ENCODE data around the gene SLC6A7. TPM values are rescaled to one million over a fixed set of nuclear protein-coding genes. Genes with fewer than 3 reads are reported as not detected.
A peak's percentile ranks its signal among the peaks of the same experiment; 100 is the strongest.

The SLC6A7 gene
- not detected for total RNA-seq

DNA sequence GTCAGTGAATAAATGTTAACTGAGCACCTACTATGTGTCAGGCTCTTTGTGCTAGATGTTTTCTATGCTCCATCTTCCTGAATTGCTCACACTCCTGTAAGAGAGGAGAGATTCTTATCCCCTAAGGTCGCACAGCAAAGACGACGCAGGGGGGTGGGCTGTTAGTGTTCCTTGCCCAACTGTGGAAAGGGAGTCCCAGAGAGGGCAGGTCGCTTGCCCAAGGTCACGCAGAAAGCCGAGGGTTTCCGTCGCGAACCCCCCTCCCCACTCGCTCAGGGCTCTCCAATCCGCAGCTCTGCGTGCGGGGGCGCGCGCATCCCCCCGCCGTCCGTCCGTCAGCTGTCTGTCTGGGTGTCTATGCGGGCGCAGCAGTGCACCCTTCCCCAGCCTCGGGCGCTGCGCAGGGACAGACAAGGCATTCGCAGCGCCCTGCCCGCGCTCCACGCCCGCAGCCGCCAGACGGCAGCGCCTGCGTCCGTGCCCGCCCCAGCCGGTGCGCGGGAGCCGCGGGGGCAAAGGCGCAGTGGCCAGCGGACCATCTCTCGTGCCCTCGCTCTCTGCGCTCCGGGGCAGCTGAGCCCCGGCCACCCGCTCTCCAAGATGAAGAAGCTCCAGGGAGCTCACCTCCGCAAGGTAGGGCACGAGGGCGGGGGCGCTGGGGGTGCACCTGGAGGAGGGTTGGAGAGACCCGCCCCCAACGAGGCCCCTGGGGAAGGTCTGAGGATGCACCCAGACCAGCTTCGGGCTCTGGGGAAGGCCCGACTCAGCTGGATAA is at the start of gene SLC6A7:
SLC6A7 (plus strand) TSS at position 335 of the 775 bp plus-strand sequence; CDS start at position 601, 266 bp downstream.
- Mint-ChIP-seq H3K4me1 (no peaks in the 10 kb centered on the region), H3K36me3 (ENCODE audit: low read depth) (no peaks in the 10 kb centered on the region), H3K27me3 (peaks cover 43% of the 10 kb centered on the region), H3K9me3 (no peaks in the 10 kb centered on the region), H3K4me3 (no peak within 1 kb of the TSS), H3K27ac (no peak within 1 kb of the TSS)
- CTCF ChIA-PET: interaction anchor here (1.0 kb wide), 1 partner anchor 14 kb away, joined by 3 read pairs; no protein-coding TSS in a partner anchor
- no peak for DNase-seq
- POLR2A ChIA-PET: no interaction called here

DNA sequence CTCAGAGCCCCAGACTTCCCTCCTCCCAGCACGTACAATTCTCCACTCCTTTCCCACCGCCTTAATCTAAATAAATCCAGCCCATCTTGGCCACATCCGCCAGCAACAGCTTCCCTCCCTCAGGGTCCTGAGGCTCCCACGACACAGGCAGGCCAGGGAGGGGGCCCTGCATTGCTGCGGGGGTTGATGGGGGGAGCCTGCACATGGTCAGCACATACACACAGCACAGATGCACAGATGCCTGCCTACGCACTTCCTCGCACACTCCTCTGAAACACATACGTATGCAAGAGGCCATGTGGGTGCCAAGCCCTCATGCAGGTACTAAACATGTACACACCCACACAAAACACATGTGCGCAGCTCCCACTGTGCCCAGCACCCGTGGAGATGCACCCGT is 49.0 kb upstream of the SLC6A7 start:
- Mint-ChIP-seq H3K9me3 (no peaks in the 10 kb centered on the region), H3K4me3 (no peak overlapping the region), H3K27me3 (no peaks in the 10 kb centered on the region), H3K36me3 (ENCODE audit: low read depth) (no peaks in the 10 kb centered on the region), H3K4me1 (peaks cover 11% of the 10 kb centered on the region), H3K27ac (no peak overlapping the region)
- POLR2A ChIA-PET: no interaction called here
- CTCF ChIA-PET: interaction anchor here (2.8 kb wide), 1 partner anchor 9 kb away, joined by 9 read pairs; no protein-coding TSS in a partner anchor
- no peak for DNase-seq

DNA sequence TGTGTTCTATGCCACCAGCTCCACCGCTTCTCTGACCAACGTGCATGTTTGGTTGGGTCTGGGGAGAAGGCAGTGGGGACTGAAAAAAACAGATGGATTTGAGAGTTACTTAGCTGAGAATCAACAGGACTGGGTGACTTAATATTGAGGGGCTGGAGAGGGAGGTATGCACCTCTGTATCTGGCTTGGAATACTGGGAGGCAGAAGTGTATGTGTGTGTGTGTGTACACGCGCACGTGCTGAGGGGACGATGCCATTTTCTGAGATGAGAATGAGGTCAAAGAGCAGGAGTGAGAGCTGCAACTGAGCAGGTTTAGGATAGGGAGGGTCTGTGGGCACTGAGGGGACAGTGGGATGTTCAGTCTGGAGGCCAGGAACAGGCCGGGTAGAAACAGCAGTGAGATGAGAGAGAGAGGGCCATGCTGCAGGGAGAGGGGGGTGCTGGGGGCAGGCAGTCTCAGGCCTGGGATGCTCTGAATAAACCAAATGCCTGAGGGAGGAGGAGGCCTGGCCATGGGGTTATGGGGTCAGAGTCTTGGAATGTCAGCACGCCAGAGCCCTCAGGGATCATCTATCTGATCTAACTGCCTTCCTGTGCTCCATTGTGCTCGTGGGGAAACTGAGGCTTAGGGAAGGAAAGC is 48.2 kb upstream of the SLC6A7 start:
- Mint-ChIP-seq H3K9me3 (no peaks in the 10 kb centered on the region), H3K36me3 (ENCODE audit: low read depth) (no peaks in the 10 kb centered on the region), H3K4me1 (peaks cover 11% of the 10 kb centered on the region), H3K27ac (no peak overlapping the region), H3K27me3 (no peaks in the 10 kb centered on the region), H3K4me3 (no peak overlapping the region)
- CTCF ChIA-PET: no interaction called here
- POLR2A ChIA-PET: no interaction called here
- DNase-seq: no peak

DNA sequence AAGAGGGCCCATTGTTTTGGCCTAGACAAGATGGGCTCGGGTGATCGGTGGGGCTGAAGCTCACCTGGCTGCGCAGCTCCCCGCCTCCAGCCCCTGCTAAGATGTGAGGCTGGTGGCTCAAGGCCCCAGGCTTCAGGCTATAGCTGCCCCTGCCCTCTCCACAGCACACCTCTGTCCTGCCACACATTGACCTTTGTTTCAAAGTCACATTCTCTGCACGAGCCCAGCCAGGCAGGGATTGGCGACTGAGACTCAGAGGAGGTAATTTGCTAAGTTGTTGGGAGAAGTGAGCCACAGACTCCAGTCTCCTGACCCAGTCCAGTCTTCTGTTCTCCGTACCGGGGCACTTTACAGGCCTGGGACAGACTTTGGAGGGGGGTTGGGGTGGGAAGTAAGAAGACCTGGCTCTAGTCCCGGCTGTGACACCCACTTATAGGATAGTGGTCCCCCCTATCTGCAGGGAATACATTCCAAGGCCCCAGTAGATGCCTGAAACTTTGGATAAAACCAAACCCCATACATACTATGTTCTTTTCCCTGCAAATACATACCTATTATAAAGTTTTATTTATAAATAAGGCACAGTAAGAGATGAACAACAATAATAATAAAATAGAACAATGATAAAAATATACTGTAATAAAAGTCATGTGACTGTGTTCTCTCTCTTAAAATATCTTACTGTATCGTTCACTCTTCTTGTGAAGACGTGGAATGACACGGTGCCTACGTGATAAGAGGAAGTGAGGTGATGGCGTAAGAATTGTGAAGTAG is 47.5 kb upstream of the SLC6A7 start:
- ChIA-PET POLR2A (no interaction called here), CTCF (no interaction called here)
- no peaks in the 10 kb centered on the region for H3K27me3 Mint-ChIP-seq
- peaks cover 11% of the 10 kb centered on the region for H3K4me1 Mint-ChIP-seq
- no peak overlapping the region for H3K4me3 Mint-ChIP-seq
- no peak for DNase-seq
- no peaks in the 10 kb centered on the region for H3K36me3 Mint-ChIP-seq (ENCODE audit: low read depth)
- no peak overlapping the region for H3K27ac Mint-ChIP-seq
- no peaks in the 10 kb centered on the region for H3K9me3 Mint-ChIP-seq

DNA sequence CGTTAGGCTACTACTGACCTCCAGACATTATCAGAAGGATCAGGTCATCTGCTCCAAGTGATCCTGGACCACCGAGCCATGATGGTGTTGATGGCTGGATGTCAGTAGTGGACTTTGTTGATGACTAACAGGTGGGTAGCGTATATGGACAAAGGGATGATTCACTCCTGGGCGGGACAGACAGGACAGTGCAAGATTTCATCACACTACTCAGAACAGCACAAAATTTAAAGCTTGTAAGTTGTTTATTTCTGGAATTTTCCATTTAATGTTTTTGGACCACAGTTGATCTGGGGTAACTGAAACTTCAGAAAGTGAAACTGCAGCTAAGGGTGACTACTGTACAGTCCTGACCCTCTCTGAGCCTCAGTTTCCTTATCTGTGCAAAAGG is 46.9 kb upstream of the SLC6A7 start:
- no peaks in the 10 kb centered on the region for H3K36me3 Mint-ChIP-seq (ENCODE audit: low read depth)
- peaks cover 11% of the 10 kb centered on the region for H3K4me1 Mint-ChIP-seq
- no peak overlapping the region for H3K4me3 Mint-ChIP-seq
- POLR2A ChIA-PET: no interaction called here
- no peak overlapping the region for H3K27ac Mint-ChIP-seq
- no peaks in the 10 kb centered on the region for H3K9me3 Mint-ChIP-seq
- no peaks in the 10 kb centered on the region for H3K27me3 Mint-ChIP-seq
- CTCF ChIA-PET: no interaction called here
- DNase-seq: no peak

DNA sequence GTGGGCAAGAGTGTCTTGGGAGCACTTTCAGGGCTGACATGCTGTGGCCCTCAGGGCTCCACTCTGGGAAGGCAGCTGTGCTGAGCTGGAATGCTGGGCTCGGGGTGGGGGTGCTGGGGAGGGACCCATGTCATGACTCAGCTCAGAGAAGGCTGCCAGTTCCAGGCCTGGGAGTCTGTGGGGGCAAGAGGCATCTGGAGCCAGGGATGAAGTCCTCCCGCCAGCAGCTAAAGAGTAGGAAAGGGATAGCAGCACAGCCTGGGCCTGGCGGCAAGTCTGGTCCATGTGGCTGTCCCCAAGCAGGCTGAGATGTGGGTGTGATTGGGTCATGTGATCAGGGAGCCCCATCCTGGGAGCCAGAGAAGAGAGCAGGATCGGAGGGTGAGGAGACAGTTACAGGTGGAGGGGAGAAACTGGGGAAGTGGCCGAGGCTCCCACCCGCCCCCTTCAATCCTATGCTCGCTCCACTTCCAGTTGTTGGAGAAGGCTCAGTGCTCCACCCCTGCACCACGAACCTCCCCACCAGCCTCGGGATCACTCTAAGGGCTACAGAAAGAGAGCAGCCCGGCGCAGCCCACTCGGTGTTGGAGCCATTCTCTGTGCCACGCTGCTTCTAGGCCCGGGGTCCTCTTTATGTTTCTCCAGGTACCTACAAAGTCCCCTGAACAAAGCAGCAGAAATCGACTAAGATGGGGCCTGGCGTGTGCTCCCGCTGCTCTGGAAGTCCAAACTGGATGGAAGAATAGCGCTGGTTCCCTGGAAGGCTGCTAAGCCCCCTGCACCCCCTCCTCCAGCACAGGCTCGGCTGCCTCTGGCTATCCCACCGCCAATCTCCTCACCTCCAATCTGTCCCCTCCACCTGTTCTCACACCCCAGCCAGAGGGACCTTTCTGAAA is 46.3 kb upstream of the SLC6A7 start:
- no peak for DNase-seq
- Mint-ChIP-seq H3K27me3 (no peaks in the 10 kb centered on the region), H3K4me1 (peaks cover 16% of the 10 kb centered on the region), H3K4me3 (no peak overlapping the region), H3K36me3 (ENCODE audit: low read depth) (no peaks in the 10 kb centered on the region), H3K9me3 (no peaks in the 10 kb centered on the region), H3K27ac (no peak overlapping the region)
- CTCF ChIA-PET: no interaction called here
- POLR2A ChIA-PET: no interaction called here

DNA sequence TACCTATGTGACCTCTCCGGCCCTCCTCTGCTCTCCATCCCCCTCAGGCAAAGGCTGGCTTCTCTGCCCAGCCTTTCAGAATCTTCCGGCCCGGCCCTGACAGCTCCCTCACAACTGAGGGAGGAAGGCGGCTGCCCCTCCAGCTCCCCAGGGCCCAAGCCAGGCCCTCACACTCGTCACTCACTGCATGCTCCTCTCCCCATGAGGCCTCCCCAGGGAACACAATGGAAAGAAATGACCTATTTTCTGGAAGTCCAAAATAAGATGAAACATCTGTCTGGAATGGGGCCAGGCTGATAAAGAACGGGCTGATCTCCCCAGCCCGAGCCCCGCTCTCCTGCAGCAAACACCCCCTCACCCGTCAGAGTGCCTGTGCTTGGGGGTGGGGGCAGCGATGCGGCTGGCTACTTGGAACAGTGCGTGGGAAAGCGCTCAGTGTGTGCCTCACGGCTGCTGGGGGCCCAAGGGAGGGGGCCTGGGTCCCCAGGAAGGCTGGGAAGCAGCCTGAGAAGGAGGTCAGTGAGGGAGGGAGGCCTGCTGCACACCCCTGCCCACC is 45.5 kb upstream of the SLC6A7 start:
- no peak overlapping the region for H3K27ac Mint-ChIP-seq

DNA sequence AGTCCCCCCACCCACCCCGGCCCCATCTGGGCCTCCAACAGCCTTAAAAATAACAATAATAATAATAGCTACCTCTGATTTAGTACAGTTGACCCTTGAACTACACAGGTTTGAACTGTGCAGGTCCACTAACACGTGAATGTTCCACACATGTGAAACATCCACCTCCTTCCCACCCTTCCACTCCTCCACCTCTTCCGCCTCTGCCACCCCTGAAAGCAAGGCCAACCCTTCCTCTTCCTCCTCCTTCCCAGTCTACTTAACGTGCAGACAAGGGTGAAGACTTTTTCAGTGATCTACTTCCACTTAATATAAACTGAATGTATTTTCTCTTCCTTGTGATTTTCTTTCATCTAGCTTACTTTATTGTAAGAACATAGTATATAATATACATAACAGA is 45.0 kb upstream of the SLC6A7 start:
- Mint-ChIP-seq H3K27ac (no peak overlapping the region), H3K27me3 (no peaks in the 10 kb centered on the region), H3K36me3 (ENCODE audit: low read depth) (no peaks in the 10 kb centered on the region), H3K4me3 (no peak overlapping the region), H3K9me3 (no peaks in the 10 kb centered on the region), H3K4me1 (peaks cover 29% of the 10 kb centered on the region)
- no peak for DNase-seq
- ChIA-PET POLR2A (no interaction called here), CTCF (interaction anchor here (0.6 to 1.7 kb wide), 6 partner anchors 9 to 33 kb away, joined by 3 to 5 read pairs (median 4); no protein-coding TSS in a partner anchor)

More for the DNA sequence above, 45.5 kb upstream of the SLC6A7 start:
- no peak for DNase-seq
- Mint-ChIP-seq H3K27me3 (no peaks in the 10 kb centered on the region), H3K4me3 (no peak overlapping the region), H3K36me3 (ENCODE audit: low read depth) (no peaks in the 10 kb centered on the region), H3K9me3 (no peaks in the 10 kb centered on the region), H3K4me1 (peaks cover 23% of the 10 kb centered on the region)
- ChIA-PET CTCF (interaction anchor here (1.3 to 1.7 kb wide), 3 partner anchors 11 to 14 kb away, joined by 3 to 5 read pairs (median 4); no protein-coding TSS in a partner anchor), POLR2A (no interaction called here)

DNA sequence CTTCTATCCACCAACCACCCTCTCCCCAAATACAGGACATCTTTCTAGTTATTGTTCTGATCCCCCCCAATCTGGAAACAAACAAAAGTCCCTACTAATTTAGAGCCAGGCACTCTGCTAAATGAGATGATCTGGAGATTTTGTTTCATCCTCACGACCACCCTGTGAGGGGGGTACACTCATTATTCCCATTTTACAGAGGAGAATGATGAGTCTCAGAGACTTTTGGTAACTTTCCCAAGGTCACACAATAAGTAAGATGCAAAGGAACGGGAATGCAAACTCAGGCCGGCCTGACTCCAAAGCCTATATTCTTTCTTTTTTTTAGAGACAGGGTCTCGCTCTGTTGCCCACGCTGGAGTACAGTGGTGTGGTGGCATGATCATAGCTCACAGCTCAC is 43.6 kb upstream of the SLC6A7 start:
- DNase-seq: no peak
- Mint-ChIP-seq H3K9me3 (no peaks in the 10 kb centered on the region), H3K4me1 (peaks cover 38% of the 10 kb centered on the region), H3K27me3 (no peaks in the 10 kb centered on the region), H3K27ac (no peak overlapping the region), H3K4me3 (no peak overlapping the region), H3K36me3 (ENCODE audit: low read depth) (no peaks in the 10 kb centered on the region)
- ChIA-PET CTCF (interaction anchor here (1.3 kb wide), 1 partner anchor 10 kb away, joined by 5 read pairs; no protein-coding TSS in a partner anchor), POLR2A (no interaction called here)

DNA sequence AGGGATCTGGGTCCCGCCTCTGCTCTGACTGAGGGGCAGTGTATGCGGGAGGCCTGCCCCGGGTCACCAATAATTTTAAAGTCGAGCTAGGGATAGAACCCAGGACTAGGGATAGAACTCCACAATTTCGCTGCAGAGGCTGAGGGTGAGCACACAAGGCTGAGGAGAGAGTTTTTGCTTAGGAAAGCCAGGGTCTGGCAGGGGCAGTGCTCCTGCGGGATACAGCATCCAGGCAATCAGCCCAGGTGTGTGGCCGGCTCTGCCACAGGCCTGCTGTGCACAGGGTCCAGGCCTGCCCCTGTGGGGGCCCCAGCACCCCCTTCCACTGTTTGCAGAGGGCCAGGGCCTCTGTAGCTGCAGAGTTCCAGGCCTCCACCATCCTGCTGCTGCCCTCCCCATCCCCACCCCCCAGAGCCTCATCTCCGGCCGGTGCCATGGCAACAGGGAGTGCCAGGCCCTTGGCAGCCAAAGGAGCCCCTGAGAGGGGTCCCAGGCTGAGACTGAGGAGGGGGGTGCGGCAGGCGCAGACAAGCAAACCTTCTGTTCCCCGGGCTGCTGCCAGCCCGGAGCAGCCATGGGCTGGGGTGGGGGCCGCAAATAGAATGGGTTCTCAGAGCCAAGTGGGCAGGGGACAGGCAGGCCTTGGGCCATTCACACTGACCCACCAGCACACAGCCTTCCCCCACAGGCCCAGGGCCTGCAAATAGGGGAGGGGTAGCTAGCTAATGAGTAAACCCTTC is 42.8 kb upstream of the SLC6A7 start:
- CTCF ChIA-PET: interaction anchor here (1.0 kb wide), 1 partner anchor 480 kb away, joined by 3 read pairs; no protein-coding TSS in a partner anchor

DNA sequence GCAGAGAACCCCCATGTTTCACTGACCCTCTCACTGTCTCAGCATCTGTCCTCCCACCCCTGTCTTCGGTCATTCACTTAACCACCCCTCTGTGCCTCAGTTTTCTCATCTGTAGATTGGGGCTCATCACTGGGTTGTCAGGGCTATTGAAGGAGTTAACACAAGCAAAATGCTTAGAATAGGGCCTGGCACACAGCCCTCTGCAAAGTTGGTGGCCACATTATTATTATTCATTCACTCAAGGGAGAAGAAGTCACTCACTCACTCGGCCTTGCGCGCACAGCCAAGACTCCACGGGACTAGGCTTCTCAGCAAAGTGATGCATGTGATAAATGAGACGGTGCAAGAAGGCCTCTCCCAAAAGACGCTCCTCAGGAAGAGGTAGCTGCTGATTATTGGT is 42.2 kb upstream of the SLC6A7 start:
- peaks cover 41% of the 10 kb centered on the region for H3K4me1 Mint-ChIP-seq
- no peak for DNase-seq

More for the DNA sequence above, 42.8 kb upstream of the SLC6A7 start:
- Mint-ChIP-seq H3K27ac (no peak overlapping the region), H3K4me3 (no peak overlapping the region), H3K36me3 (ENCODE audit: low read depth) (no peaks in the 10 kb centered on the region), H3K9me3 (no peaks in the 10 kb centered on the region), H3K27me3 (no peaks in the 10 kb centered on the region), H3K4me1 (peaks cover 38% of the 10 kb centered on the region)
- POLR2A ChIA-PET: no interaction called here
- DNase-seq: no peak

More for the DNA sequence above, 42.2 kb upstream of the SLC6A7 start:
- ChIA-PET POLR2A (no interaction called here), CTCF (interaction anchor here (1.0 to 3.4 kb wide), 2 partner anchors 8 to 480 kb away, joined by 3 to 9 read pairs; no protein-coding TSS in a partner anchor)
- Mint-ChIP-seq H3K4me3 (no peak overlapping the region), H3K9me3 (no peaks in the 10 kb centered on the region), H3K27ac (peak overlapping the region; percentile 42), H3K36me3 (ENCODE audit: low read depth) (no peaks in the 10 kb centered on the region), H3K27me3 (no peaks in the 10 kb centered on the region)
